HG02759 (cell line): ENCODE results near the gene BIK.

Experiments used
- ATAC-seq: cut with Tn5 transposase; IDR thresholded peaks from one replicate; pipeline ENCODE4 v1.9.1; 2021; ENCODE audit warnings: mild to moderate bottlenecking, moderate library complexity; ENCODE audit not compliant: unreplicated experiment

Gene BIK

DNA sequence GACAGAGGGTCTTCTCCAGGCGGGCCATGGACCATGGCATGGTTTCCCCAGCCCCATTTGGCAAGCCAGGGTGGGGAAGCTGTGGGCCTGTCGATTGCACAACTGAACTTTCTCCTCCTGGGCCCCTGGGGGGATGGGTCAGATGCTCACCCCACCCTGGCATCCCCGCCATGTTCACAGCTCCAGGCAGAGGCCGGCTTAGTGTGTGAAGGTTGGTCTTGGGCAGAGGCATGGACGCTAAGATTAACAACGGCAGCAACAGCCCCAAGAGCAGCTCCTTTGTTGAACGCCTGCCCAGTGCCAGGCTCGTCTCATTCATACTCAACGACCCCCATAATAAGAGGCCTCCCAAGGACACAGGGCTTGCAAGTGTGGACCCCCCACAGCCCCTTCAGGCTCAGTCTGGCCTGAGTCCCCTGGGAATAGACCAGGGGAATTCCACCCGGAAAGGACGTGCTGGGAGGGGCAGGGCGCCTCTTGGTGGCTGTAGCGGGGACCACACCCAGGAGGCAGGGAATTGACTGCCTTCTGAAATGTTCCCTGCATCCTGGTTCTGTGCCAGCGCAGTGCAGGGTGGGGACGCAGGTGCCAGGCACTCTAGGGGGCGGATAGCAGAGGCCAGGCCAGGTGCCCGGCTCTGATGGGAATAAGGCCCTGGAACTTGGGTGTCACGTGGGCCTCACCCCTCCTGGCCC lies 49.1 kb downstream of the BIK start:
- no peak for ATAC-seq

DNA sequence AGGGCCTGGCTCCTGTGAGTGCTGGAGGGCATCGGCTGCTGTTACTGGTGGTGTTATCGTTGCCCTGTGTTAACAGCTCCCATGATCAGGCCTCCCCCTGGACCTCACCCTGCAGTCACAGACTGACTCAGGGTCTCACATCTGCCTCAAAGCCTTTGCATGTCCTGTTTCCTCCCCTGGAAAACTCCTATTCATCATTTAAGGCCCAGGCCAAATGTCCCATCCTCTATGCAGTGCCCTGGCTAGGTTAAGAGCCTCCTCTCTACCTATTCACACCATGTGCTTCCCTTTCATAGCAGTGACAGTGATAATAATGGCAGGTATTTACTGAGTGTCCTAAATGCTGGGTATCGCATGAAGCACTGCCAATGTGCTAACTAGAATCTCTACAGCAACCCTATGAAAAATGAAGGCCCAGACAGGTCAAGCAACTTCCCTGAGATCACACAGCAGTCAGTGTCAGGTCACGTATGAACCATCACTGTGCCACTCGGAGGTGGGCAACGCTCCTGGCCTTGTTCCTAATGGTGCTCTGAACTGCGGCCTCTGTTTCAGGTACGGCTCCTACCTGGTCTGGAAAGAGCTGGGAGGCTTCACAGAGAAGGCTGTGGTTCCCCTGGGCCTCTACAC lies 50.1 kb downstream of the BIK start:
- ATAC-seq, result no peak

DNA sequence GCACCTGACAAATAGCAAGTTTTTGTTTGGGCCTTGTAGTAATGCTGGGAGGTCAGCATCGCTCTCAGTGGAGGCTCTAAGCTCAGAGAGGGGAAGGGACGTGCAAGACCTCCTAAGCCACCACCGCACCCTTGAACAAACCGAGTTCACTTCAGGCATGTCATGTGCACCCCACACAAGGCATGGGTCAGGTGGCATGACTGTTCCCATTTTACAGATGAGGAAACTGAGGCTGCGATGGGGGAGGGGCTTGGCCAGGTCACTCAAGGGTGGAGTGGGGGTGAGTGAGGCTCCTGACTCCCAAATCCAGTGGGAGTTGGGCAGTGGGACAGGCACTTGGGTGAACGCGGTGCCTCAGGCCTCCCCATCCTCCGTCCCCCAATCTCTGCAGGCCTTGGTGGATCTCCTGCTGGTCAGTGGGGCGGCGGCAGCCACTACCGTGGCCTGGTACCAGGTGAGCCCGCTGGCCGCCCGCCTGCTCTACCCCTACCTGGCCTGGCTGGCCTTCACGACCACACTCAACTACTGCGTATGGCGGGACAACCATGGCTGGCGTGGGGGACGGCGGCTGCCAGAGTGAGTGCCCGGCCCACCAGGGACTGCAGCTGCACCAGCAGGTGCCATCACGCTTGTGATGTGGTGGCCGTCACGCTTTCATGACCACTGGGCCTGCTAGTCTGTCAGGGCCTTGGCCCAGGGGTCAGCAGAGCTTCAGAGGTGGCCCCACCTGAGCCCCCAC lies 52.0 kb downstream of the BIK start:
- no peak for ATAC-seq

DNA sequence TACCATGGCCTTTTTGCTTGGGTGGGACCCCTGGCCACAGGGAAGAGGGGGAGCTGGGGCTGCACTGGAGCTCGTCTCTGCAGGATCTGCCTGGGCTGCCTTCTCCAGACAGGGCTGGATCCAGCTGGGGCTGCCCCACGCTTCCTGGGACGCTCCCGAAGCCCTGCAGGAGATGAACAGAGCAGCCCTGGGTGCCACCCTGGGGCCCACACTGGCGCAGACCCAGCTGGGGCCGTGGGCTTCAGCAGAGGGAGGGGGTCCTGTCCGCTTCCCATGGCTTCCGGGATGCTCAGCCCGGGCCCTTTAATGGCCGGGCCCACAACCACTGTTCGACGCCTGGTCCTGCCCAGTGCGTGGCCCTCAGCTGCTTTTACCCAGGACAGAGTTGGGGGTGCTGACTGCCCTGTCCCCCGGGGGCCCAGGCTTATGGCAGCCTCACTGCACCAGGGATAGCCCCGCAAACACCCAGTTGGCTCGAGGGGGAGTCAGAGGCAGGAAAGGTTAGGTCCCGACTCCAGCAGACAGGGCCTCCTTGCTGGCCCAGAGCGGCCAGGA lies 52.8 kb downstream of the BIK start:
- ATAC-seq, result no peak

DNA sequence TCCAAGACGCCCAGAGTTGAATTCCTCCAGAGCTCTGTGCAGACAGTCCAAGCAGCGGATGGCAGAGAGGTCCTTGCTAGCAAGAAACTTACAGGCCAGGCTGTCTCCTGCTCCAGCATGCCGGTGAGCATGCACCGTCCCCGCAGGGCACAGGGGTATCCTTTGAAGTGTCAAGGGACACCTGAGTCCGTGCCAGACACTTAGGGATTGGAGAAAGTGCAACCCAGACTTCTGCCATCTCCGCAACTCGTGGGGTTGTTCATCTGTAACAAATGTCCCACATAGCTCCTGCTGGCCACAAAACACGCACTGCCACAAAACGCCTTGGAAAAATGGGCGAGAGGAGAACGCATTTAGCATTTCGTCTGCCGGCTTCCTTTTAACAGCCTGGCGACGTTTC lies 54.1 kb downstream of the BIK start:
- no peak for ATAC-seq

DNA sequence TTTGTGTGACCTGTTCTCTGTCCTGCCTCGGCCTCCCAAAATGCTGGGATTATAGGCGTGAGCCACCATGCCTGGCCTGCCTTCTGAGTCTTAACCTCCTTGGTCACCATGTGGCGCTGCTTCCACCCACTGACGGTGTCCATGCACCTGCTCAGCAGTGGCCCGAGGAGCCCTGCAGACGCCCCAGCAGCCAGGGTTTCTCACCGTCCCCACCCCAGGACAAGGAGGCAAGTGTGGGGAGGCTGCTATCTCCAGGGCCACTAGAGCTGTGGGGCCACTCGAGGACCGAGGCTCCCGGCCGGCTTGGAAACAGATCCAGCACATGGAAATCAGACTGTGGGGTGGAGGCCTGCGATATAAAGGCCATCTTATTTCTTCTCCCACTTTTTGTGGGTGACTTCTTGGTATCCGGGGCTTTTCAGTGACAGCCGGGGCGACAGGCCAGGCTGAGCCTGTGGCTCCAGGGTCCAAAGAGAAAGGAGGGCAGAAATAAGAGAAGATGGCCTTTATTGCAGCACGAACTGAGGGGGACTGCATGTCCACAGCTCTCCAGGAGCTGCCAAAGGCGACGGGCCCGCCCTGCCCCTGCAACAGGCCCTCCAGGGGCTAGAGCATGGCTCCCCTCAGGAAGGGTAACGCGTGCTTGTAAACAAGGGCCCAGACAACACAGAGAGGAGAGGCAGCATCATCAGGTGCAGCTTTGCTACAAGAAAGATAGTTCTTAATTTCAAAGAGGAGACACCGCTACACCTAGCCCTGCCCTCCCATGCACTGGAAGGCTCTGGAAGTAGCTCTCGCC lies 55.8 kb downstream of the BIK start:
- no peak for ATAC-seq

DNA sequence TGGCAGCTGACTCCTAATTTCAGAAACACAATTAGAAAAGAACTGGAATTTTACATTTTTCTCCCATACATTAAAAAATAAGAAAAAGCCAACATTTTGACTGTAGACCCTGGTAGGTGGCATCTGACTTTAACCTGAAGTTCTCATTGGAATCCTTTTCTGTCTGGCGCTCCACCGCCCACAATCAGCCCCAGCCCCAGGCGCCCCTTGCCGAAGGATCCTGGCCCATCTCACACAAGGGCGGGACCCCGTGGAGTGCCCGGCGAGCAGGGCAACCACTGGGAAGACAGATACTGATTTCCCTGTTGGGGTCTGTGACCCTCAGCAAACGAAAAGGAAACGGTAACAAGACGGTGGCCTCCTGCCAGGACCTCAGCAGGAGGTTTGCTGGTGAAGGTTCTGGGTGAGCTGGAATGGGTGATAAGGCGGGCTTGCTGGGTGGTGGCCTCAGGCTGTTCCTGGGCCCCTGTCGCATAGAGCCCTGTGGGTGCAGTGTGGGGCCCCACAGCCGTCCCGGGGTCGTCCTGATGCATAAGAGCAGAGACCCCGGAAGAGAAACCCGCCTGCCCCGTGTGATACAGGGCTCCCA lies 56.5 kb downstream of the BIK start:
- no peak for ATAC-seq

DNA sequence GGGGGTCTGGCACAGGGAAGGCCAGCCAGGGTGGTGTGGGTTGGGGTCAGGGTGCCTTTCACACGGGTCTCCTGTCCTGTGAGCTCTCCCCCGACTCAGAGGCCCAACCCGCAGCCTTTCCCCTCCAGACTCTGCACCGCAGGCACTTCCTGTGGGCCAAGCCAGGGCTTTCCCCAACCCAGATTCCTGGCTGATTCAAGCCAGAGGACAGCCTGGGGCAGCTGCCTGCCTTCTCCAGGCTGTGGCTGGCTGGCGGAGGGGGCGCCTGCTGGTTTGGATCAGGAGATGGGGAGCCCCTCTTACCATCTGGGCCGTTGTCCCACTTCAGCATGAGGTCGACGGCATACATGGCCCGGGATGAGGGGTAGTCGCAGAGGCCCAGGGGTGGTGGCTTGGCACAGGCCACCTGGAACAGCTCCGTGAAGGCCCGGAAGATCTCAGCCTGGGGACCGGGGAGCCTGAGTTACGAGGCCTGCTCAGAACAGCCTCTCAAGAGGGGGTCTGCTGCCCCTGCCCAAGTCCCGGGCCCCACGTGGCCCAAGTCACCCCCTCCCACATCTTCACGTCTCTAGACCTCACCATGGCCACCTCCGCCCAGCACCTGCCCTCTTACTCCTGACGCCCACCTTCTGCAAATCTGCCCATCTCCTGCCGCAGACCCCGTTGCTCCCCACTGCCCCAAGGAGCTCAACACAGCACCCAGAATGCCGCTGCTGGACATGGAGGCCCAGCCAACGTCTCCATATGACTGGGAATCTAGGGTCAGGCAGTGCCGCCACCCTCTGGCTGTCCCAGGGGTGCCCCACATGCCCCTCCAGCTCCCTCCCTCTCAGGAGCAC lies 58.1 kb downstream of the BIK start:
- ATAC-seq, result no peak

DNA sequence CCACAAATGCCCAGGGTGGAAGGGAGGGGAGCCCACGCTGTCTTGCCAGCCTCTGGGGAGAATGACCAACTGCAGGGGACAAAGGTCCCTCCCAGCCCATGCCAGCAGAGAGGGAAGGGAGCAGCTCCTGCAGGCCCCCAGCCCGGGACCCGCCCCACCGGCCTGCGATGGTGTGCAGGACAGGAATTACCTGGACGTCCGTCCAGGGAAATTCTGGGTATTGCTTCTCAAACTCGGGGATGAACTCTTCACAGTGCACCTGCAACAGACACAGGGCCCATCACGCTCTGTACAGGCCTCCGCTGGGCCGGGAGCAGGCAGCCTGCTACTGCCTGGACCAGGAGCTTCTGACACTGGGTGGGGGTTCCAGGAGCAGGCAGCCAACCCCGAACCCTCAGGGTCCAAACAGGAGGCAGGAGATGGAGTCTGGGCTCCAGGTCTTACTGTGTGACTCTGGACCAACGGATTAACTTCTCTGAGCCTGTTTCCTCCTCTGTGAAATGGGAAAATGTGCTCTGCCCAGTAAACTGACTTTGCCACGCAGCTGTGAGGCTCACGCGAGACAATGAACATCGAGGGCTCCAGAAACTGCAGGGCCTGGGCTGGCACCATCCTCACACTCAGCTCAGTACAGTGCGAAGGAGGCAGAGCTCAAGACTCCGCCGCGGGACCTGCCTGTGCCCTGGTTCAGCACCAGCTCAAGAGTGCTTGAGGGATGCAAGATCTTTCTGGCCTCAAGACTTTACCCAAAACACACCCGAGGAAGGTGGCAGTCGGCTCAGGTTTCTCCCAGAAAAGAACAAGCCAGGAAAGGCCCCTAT lies 59.0 kb downstream of the BIK start:
- no peak for ATAC-seq

DNA sequence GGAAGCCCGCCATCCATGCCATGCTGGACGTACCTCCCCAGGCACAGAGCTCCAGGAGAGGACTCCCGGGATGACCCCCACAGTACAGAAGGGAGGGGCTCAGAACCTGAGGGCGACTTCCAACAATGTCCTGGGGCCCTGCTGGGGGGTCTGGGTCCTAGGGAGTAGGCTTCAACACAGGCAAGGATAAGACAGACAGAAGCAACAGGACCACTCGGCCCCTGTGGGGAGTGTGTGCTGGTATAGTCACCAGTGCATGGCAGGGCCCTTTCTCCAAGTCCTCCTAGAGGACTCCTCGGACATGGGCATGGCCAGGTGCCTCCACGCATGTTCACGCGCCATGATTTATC lies 59.6 kb downstream of the BIK start:
- no peak for ATAC-seq

DNA sequence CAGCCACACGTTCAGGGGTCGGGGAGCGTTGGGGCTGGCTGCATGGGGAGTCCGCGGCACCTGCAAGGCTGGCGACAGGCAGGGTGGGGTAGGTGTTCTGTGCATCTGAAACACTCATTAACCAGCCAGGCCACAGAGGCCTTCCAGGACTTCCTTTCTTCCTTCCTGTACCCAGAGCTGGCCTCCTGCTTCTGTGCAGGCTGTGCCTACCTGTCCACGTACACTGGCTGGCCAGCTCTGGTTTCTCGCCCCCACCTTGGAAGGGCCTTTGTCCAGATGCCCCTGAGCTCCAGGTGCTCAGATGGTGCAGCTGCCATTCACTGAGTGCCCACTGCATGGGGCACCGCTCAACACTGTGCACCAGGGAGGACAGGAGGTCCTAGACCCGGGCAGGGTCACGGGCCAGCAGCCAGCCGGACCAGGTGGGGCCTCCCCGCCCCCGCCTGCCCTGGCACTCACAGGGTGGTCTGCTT lies 60.5 kb downstream of the BIK start:
- no peak for ATAC-seq

DNA sequence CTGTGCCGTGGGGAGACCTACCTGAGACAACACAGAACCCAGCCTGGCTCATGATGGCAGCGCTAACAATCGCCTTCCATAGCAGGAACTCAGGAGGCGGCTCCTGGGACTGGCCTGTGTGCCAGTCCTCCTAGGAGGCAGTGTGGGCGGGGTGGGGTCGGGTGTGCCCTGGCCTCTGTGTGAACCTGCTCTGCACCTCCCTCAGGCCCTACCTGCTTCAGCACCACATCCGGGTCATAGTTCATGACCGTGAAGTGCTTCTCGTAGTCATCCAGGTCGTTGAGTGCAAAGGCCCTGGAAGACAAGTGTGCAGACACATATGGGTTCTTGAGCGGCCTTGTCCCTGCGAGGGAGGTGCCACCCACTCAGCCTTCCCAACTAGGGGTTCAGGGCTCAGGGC lies 61.1 kb downstream of the BIK start:
- ATAC-seq, result no peak

DNA sequence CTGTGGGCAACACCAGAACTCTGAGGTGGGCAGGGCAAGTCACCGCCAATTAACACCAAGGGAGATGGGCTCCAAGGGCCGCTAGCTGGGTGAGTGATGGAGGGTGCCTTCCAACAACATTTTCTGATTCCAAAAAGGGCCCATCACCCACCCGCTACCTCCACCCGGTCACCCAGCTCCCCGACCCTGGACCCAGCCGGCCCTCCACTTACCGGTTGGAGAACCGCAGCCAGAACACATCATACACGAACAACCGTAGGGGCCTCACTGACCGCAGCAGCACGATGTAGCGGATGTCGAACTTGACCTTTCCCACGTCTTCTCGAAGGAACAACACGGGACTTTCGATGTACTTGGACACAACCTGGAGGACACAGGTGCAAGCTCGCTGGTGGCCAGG lies 61.6 kb downstream of the BIK start:
- no peak for ATAC-seq

DNA sequence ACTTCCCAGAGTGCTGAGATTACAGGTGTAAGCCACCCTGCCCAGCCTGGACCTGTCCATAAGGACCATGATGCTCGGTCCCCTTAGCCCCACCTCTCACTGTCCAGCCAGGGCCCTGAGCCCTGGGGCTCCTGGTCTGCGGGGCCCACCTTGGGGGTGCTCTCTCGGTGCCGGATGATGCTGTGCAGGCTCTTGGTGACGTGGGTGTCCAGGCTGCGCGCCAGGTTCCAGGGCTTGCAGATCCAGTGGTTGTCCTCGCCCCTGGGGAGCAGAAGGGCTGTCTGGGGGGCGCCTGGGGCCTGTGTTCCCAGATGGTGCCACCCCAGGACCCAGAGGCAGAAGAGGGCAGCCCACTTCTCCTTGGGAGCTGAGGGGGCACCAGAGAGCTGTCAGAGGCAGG lies 63.0 kb downstream of the BIK start:
- ATAC-seq, result no peak

DNA sequence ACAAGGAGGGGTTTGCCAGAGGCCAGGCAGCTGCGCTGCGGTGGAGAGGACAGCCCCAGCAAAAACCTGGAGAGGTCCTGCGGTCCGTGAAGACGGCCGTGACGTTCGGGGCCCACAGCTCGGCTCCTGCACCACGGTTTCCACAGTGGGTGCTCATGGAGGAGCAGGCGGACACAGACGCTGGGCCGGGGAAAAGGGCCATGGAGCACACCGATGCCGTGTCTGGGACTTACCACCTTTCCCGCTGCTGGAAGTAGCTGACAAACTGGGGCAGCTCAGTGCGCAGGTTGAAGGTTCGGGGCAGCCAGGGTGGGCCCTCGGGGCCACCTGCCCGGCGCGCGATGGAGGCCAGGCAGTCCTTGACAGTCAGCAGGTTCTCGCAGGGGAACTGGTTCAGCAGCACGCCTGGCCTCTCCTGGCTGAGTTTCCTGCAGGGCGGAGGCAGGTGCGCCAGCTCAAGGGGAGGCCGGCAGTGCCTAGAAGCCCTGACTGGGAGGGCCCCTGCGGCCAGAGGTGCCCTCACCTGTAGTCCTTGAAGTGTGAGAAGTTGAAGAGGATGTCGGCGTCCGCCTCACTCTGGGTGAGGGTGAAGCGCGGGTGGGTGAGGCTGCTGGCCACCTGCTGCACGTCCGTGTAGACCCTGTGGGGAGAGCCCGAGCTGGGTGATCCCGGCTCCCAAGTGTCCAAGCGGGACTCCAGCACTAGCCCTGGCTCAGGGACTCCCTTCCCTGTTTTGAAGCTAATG lies 63.6 kb downstream of the BIK start:
- ATAC-seq, result no peak

DNA sequence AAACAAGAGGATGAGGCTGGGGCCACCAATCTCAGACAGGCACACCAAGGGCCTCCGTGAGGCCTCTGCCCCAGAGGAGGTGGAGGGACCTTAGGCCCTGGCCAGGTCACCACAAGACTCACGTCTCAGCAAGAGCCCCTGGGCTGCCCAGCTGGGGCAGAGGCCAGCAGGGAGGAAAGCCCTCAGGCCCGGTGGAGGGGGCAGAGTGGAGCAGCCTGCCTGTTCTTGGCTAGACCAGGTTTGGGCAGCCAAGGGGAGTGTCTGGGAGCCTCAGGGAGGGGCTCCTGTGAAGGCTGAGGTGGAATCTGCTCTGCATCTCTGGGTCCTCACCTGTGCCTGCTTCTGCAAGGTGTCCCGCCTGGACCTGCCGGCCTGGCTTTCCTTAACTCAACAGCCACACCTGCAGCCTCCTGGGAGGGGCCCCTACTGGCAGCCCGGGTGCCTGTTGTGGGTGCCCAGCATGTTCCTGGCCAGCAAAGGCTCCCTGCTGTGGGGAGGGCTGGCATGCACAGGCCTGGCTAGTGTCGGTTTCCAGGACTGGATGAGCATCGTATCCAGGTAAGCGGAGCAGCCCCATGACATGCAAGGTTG lies 64.5 kb downstream of the BIK start:
- ATAC-seq, result no peak

DNA sequence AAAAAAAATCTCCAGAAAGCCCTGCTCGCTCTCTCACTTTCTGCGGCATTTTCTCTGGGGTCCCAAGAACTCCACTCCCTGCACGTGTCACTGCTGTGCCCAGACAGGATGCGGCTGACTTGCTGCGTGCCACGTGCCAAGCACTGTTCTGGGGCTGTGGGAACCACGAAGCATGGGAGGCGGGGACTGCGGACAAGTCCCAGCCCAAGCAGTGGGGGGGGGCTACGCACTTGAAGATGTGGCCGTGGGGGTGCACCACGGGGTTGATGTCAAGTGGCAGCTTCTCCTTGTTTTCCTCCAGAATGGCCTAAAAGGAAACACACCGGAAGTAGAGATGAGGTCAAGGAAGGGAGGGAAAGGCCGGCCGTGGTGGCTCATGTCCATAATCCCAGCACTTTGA lies 65.5 kb downstream of the BIK start:
- ATAC-seq, result no peak

DNA sequence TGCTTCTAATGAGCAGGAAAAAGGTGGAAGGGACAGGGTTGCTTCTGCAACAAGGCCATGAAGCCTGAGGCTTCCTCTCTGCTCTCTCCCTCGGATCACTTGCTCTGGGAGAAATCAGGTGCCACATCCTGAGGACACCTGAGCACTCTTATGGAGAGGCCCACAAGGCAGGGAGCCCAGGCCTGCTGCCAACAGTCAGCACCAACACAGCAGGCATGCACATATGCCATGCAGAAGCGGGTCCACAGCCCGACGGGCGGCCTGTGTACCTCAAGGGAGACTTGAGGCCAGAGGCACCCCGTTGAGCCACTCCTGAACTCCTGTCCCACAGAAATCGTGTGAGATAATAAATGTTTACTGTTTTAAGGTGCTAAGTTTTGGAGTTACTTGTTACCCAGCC lies 66.9 kb downstream of the BIK start:
- no peak for ATAC-seq
